Measurements from ENCODE around the gene TRAPPC3L.

The TRAPPC3L gene

DNA sequence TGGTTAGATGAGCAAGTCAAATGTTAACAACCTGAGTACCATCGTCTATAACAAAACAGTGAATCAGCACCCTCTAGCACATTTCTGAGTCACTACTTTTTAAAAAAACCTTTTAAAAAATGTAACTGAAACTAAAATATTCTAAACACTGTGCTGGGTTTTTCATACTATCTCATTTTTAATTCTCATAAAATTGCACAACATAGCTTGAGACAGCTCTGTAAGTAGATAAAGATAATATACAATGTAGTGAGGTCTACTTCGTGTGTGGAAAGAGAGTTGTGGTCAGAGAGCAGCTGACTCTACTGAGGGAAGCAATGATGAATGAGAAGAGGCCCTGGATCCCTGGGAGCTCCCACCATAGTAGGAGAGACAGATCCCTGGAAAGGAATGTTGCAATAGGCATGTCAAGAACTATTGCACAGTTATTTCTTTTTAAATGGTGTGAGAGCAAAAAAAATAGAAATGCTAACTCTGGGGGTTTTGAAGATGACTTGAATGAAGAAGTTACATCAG lies 97.9 kb downstream of the TRAPPC3L start:
- no peak overlapping the region for H3K27ac ChIP-seq
- TF ChIP-seq, protein P1, sequence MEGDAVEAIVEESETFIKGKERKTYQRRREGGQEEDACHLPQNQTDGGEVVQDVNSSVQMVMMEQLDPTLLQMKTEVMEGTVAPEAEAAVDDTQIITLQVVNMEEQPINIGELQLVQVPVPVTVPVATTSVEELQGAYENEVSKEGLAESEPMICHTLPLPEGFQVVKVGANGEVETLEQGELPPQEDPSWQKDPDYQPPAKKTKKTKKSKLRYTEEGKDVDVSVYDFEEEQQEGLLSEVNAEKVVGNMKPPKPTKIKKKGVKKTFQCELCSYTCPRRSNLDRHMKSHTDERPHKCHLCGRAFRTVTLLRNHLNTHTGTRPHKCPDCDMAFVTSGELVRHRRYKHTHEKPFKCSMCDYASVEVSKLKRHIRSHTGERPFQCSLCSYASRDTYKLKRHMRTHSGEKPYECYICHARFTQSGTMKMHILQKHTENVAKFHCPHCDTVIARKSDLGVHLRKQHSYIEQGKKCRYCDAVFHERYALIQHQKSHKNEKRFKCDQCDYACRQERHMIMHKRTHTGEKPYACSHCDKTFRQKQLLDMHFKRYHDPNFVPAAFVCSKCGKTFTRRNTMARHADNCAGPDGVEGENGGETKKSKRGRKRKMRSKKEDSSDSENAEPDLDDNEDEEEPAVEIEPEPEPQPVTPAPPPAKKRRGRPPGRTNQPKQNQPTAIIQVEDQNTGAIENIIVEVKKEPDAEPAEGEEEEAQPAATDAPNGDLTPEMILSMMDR (conservative IDR thresholded peaks at IDR 0.05): no peak

DNA sequence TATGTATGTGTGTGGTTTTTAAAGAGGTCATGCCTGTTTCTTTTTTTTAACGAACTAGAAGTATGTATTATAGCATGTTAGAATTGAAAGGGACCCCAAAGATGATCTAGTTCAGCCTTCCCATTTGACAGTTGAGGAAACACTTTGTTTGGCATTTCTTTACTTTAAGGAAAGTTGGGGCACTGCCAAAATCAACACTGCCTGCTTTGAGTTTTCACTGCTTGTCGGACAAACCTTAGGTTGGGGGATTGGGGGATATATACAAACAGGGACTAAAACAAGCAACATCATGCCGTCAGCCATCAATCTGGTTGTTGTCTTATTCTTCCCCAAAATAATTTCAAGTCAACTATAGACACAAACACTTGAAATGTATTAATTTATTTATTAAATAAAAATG lies 98.4 kb downstream of the TRAPPC3L start:
- H3K27ac ChIP-seq: no peak overlapping the region
- TF ChIP-seq, protein P1 (conservative IDR thresholded peaks at IDR 0.05): no peak

DNA sequence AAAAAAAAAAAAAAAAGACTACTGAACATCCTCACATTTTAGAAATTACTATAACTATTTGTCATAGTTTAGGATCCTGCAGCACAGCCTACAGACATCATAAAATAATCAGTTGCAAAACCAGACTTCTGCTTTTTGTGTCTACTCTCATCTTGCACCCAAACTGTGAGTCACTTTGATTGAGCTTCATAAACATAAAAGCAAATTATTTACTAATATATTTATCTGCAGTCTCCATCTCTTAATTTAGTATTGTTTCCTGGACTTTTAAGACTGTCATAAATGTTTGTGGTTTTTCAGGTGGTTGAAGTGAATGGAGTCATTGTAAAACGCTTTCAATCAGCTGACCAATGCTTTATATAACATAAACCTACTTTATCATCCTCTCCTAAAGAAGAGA lies 99.1 kb downstream of the TRAPPC3L start:
- TF ChIP-seq, protein P1 (conservative IDR thresholded peaks at IDR 0.05): no peak
- H3K27ac ChIP-seq: no peak overlapping the region

DNA sequence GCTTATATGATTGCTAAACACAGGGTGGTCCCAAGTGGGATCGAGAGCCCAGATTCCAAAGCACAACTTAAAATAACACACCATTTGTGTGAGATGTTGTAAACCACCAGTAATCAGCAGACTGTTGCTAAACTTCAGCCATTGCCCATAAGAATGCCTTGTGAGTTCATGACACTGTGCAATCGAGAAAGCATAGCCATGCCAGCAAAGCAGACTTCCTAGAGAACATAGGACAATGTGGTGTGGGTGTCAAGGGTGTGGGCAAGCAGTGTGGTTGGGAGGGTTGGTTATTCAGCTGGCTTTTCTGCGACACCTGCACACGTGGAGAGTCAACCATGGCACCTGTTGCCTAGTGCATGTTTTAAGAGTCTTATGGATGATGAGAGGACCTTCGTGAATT lies 100.4 kb downstream of the TRAPPC3L start:
- TF ChIP-seq, protein P1 (conservative IDR thresholded peaks at IDR 0.05): no peak
- H3K27ac ChIP-seq: no peak overlapping the region

All from VCaP (cell line).